GM19351 (cell line): Measurements from ENCODE around the gene MYO5A.
A peak's percentile ranks its signal among the peaks of the same experiment; 100 is the strongest.
"Not testable (repeated sequence)": the region's sequence is repeated elsewhere in the genome, so short reads cannot be mapped to it uniquely, and the experiment has no call there.

Experiments used
- ATAC-seq: cut with Tn5 transposase; IDR thresholded peaks from one replicate; pipeline ENCODE4 v1.9.1; 2021; ENCODE audit warnings: mild to moderate bottlenecking, moderate library complexity; ENCODE audit not compliant: unreplicated experiment

MYO5A gene

GRCh38 chr15:52424856-52425431 lies 103.7 kb downstream of the MYO5A start:
- no peak for ATAC-seq

GRCh38 chr15:52423852-52424251 lies 104.8 kb downstream of the MYO5A start:
- no peak for ATAC-seq

- no peak for ATAC-seq
These were observed 106.7 kb downstream of the MYO5A start for GRCh38 chr15:52422001-52422400.

- no peak for ATAC-seq
These were observed 107.7 kb downstream of the MYO5A start for GRCh38 chr15:52421029-52421428.

- no peak for ATAC-seq
These were observed 109.2 kb downstream of the MYO5A start for GRCh38 chr15:52419494-52419893.

- no peak for ATAC-seq
These were observed 110.7 kb downstream of the MYO5A start for GRCh38 chr15:52417957-52418356.

GRCh38 chr15:52417521-52417920 lies 111.2 kb downstream of the MYO5A start:
- no peak for ATAC-seq

- ATAC-seq: not testable (repeated sequence)
These were observed 112.1 kb downstream of the MYO5A start for GRCh38 chr15:52416566-52416965.

- no peak for ATAC-seq
These were observed 113.1 kb downstream of the MYO5A start for GRCh38 chr15:52415628-52416027.

GRCh38 chr15:52414936-52415335 lies 113.7 kb downstream of the MYO5A start:
- ATAC-seq: no peak

- ATAC-seq: no peak
These were observed 119.9 kb downstream of the MYO5A start for GRCh38 chr15:52408823-52409222.

- ATAC-seq: no peak
These were observed 121.3 kb downstream of the MYO5A start for GRCh38 chr15:52407374-52407773.

- ATAC-seq: no peak
These were observed 122.1 kb downstream of the MYO5A start for GRCh38 chr15:52406601-52407000.

- ATAC-seq: no peak
These were observed 122.8 kb downstream of the MYO5A start for GRCh38 chr15:52405856-52406255.

GRCh38 chr15:52397118-52397517 lies 131.6 kb downstream of the MYO5A start:
- no peak for ATAC-seq

- ATAC-seq: no peak
These were observed 134.6 kb downstream of the MYO5A start for GRCh38 chr15:52394118-52394517.

GRCh38 chr15:52392008-52392687 lies 136.5 kb downstream of the MYO5A start:
- no peak for ATAC-seq

- no peak for ATAC-seq
These were observed 137.6 kb downstream of the MYO5A start for GRCh38 chr15:52391069-52391468.

- no peak for ATAC-seq
These were observed 143.0 kb downstream of the MYO5A start for GRCh38 chr15:52385670-52386069.

GRCh38 chr15:52383100-52383588 lies 145.5 kb downstream of the MYO5A start:
- ATAC-seq: peak; percentile 32

- ATAC-seq: no peak
These were observed 146.0 kb downstream of the MYO5A start for GRCh38 chr15:52382647-52383046.

GRCh38 chr15:52379395-52380106 lies 149.1 kb downstream of the MYO5A start:
- ATAC-seq: peak; percentile 61
